Effector memory CD8-positive, alpha-beta T cell (primary cell): Measurements from ENCODE around the gene FMNL3.
A peak's percentile ranks its signal among the peaks of the same experiment; 100 is the strongest.
"Not testable (repeated sequence)": the region's sequence is repeated elsewhere in the genome, so short reads cannot be mapped to it uniquely, and the experiment has no call there.

ENCODE experiments used
- ATAC-seq: fragments of 150-1000 bp; cut with Tn5 transposase; replicated peaks from 2 replicates; pipeline ENCODE4 v1.10.0; 2021; ENCODE audit warnings: mild to moderate bottlenecking, moderate library complexity
- DNase-seq, 3 experiments: peaks; one replicate each; pipeline ENCODE4 v3.0.0; 2021
- H3K27ac Mint-ChIP-seq, 2 donors: one replicate each; pipeline ENCODE4 v1.8.0; 2022; ENCODE audit warnings: mild to moderate bottlenecking in 2 of 2, mixed read lengths in 2 of 2, moderate library complexity in 2 of 2
- H3K27me3 Mint-ChIP-seq, 2 donors: one replicate each; pipeline ENCODE4 v1.8.0; 2022; ENCODE audit warnings: mixed read lengths in 2 of 2
- H3K36me3 Mint-ChIP-seq: one replicate; pipeline ENCODE4 v1.8.0; 2022; ENCODE audit warnings: mild to moderate bottlenecking, moderate library complexity, mixed read lengths; ENCODE audit not compliant: insufficient read depth
- H3K4me1 Mint-ChIP-seq, 2 donors: one replicate each; pipeline ENCODE4 v1.8.0; 2022; ENCODE audit warnings: low read depth in 2 of 2, mixed read lengths in 2 of 2
- H3K4me3 Mint-ChIP-seq, 2 donors: one replicate each; pipeline ENCODE4 v1.8.0; 2022; ENCODE audit warnings: mild to moderate bottlenecking in 2 of 2, mixed read lengths in 2 of 2, moderate library complexity in 2 of 2
- H3K9me3 Mint-ChIP-seq, 2 donors: one replicate each; pipeline ENCODE4 v1.8.0; 2022; ENCODE audit warnings: mixed read lengths in 2 of 2

Gene FMNL3

GRCh38 chr12:49734900-49735299, 27.7 kb upstream of the FMNL3 start:
- Mint-ChIP-seq H3K27ac (peak overlapping the region in 1 of 2 donors; percentile 29), H3K27me3 (peaks cover 10% of the 10 kb centered on the region in 2 donors), H3K4me3 (peak overlapping the region in 1 of 2 donors; percentile 14)
- not testable (repeated sequence) for H3K4me1 Mint-ChIP-seq, DNase-seq, ATAC-seq, H3K36me3 Mint-ChIP-seq, H3K9me3 Mint-ChIP-seq

GRCh38 chr12:49733219-49734017, 26.2 kb upstream of the FMNL3 start:
- Mint-ChIP-seq H3K27ac (no peak overlapping the region), H3K27me3 (peaks cover 10% of the 10 kb centered on the region in 2 donors), H3K9me3 (peaks cover 1 to 5% of the 10 kb centered on the region in 2 donors), H3K4me1 (peaks cover 0 to 6% of the 10 kb centered on the region in 2 donors), H3K36me3 (no peaks in the 10 kb centered on the region), H3K4me3 (no peak overlapping the region)
- ATAC-seq (no peak), DNase-seq (no peak)

DNA sequence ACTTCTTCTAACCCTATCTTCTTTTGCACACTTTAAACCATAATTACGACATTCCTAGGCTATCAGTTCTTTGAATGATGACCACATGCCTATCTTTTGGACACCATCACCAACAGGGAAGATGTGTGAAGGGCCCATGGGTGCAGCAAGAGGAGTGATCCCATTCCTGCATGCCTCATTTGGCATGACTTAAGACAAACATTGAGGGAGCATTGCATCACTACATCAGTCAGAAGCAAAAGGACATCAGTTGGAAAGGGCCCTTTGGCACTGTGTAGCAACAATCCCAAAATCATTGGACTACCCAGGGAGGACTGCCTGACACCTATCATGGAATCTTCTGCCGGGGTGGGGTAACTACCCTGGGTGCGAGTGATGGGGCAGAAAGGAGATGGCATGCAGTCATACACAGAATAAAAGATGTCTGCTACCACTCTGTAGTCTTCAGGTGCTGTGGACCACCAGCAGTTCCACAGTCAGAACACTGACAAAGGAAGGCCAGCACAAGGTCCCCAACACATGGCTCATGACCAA, 23.4 kb upstream of the FMNL3 start:
- Mint-ChIP-seq H3K9me3 (peaks cover 1 to 5% of the 10 kb centered on the region in 2 donors), H3K4me1 (peaks cover 0 to 6% of the 10 kb centered on the region in 2 donors), H3K27ac (no peak overlapping the region), H3K36me3 (no peaks in the 10 kb centered on the region), H3K4me3 (no peak overlapping the region), H3K27me3 (peaks cover 16 to 18% of the 10 kb centered on the region in 2 donors)
- DNase-seq (no peak), ATAC-seq (no peak)

DNA sequence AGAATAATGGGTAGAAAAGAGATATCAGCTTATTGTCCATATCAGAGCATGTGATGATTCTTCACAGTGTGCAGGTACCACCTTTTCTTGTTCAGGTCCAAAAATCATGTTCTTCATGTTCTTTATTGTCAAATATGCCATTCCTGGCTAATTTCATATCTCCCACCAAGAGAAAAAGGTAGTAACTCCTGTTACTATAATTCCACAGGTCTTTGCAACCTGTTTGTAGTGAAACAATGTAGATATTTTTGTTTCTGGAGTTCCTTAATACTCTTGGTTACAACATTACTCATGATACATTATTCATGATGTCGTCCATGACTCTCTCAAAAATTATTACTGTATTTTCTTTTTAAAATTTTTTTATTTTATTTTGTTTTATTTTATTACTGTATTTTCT, 22.8 kb upstream of the FMNL3 start:
- Mint-ChIP-seq H3K4me3 (no peak overlapping the region), H3K9me3 (peaks cover 0 to 4% of the 10 kb centered on the region in 2 donors), H3K27me3 (peaks cover 10 to 16% of the 10 kb centered on the region in 2 donors), H3K27ac (no peak overlapping the region), H3K4me1 (peaks cover 0 to 3% of the 10 kb centered on the region in 2 donors), H3K36me3 (no peaks in the 10 kb centered on the region)
- DNase-seq = no peak
- ATAC-seq = no peak

- Mint-ChIP-seq H3K4me3 (no peak overlapping the region), H3K27ac (no peak overlapping the region), H3K9me3 (no peaks in the 10 kb centered on the region), H3K27me3 (peaks cover 20 to 25% of the 10 kb centered on the region in 2 donors), H3K4me1 (no peaks in the 10 kb centered on the region), H3K36me3 (no peaks in the 10 kb centered on the region)
- no peak for ATAC-seq
- no peak for DNase-seq
Observed at GRCh38 chr12:49728446-49728845, 21.2 kb upstream of the FMNL3 start.

- not testable (repeated sequence) for DNase-seq, H3K27ac Mint-ChIP-seq, H3K9me3 Mint-ChIP-seq, H3K4me1 Mint-ChIP-seq, ATAC-seq, H3K4me3 Mint-ChIP-seq, H3K36me3 Mint-ChIP-seq
- peaks cover 16 to 17% of the 10 kb centered on the region in 2 donors for H3K27me3 Mint-ChIP-seq
Observed at GRCh38 chr12:49721355-49721754, 14.2 kb upstream of the FMNL3 start.

- H3K4me1 Mint-ChIP-seq = no peaks in the 10 kb centered on the region
- peaks cover 2% of the 10 kb centered on the region for H3K36me3 Mint-ChIP-seq
- no peak overlapping the region for H3K4me3 Mint-ChIP-seq
- no peaks in the 10 kb centered on the region for H3K9me3 Mint-ChIP-seq
- no peak overlapping the region for H3K27ac Mint-ChIP-seq
- ATAC-seq (peak; percentile 40), DNase-seq (no peak)
- peaks cover 18 to 19% of the 10 kb centered on the region in 2 donors for H3K27me3 Mint-ChIP-seq
Observed at GRCh38 chr12:49720214-49720613, 13.0 kb upstream of the FMNL3 start.

GRCh38 chr12:49717800-49718199, 10.6 kb upstream of the FMNL3 start:
- H3K4me3 Mint-ChIP-seq, ATAC-seq, H3K4me1 Mint-ChIP-seq, H3K9me3 Mint-ChIP-seq, H3K36me3 Mint-ChIP-seq, DNase-seq: not testable (repeated sequence)
- peaks cover 17 to 21% of the 10 kb centered on the region in 2 donors for H3K27me3 Mint-ChIP-seq
- H3K27ac Mint-ChIP-seq = peak overlapping the region in 1 of 2 donors; percentile 36

- no peak for ATAC-seq
- Mint-ChIP-seq H3K9me3 (no peaks in the 10 kb centered on the region), H3K4me3 (no peak overlapping the region)
Observed at GRCh38 chr12:49716553-49716952, 9.3 kb upstream of the FMNL3 start.

DNA sequence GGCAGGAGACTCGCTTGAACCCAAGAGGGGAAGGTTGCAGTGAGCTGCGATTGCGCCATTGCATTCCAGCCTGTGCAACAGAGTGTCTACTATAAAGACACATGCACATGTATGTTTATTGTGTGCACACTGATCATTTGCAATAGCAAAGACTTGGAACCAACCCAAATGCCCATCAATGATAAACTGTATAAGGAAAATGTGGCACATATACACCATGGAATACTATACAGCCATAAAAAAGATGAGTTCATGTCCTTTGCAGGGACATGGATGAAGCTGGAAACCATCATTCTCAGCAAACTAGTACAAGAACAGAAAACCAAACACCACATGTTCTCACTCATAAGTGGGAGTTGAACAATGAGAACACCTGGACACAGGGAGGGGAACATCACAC, 6.7 kb upstream of the FMNL3 start:
- H3K9me3 Mint-ChIP-seq, H3K27ac Mint-ChIP-seq, H3K4me3 Mint-ChIP-seq, ATAC-seq, H3K4me1 Mint-ChIP-seq, DNase-seq, H3K36me3 Mint-ChIP-seq: not testable (repeated sequence)
- peaks cover 25 to 36% of the 10 kb centered on the region in 2 donors for H3K27me3 Mint-ChIP-seq

More at GRCh38 chr12:49716553-49716952, 9.3 kb upstream of the FMNL3 start:
- H3K27me3 Mint-ChIP-seq = peaks cover 25 to 28% of the 10 kb centered on the region in 2 donors
- peaks cover 2% of the 10 kb centered on the region for H3K36me3 Mint-ChIP-seq
- no peaks in the 10 kb centered on the region for H3K4me1 Mint-ChIP-seq
- DNase-seq = no peak
- H3K27ac Mint-ChIP-seq = no peak overlapping the region

DNA sequence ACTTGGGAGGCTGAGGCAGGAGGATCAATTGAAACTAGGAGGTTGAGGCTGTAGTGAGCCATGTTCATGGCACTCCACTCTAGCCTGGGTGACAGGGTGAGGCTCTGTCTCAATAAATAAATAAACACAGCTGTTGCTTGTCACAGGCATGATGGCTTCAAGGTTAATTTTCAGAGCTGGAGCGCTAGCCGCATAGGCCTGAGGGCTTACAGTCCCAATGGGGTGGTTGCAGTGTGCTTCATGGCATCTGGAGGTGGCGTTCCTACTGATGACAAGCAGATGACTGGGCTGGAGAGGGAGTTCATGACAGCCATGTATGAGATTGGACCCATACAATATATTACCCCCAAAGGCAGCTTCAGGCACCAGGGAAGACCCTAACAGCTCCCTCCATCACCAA, 1.6 kb upstream of the FMNL3 start:
- no peaks in the 10 kb centered on the region for H3K9me3 Mint-ChIP-seq
- H3K27me3 Mint-ChIP-seq = peaks cover 14 to 29% of the 10 kb centered on the region in 2 donors
- H3K4me3 Mint-ChIP-seq = no peak overlapping the region
- H3K27ac Mint-ChIP-seq = no peak overlapping the region
- DNase-seq (no peak), ATAC-seq (no peak)
- H3K4me1 Mint-ChIP-seq = peaks cover 27 to 30% of the 10 kb centered on the region in 2 donors
- H3K36me3 Mint-ChIP-seq = peaks cover 5% of the 10 kb centered on the region

GRCh38 chr12:49707812-49708147, 575 bp upstream of the FMNL3 start:
- peak overlapping the region; percentile 94 for H3K4me3 Mint-ChIP-seq
- H3K9me3 Mint-ChIP-seq = no peaks in the 10 kb centered on the region
- H3K27ac Mint-ChIP-seq = peak overlapping the region; percentile 49 to 83
- ATAC-seq (no peak), DNase-seq (peak in 1 of 3 experiments; percentile 11)
- peaks cover 4 to 19% of the 10 kb centered on the region in 2 donors for H3K27me3 Mint-ChIP-seq
- peaks cover 38 to 41% of the 10 kb centered on the region in 2 donors for H3K4me1 Mint-ChIP-seq
- H3K36me3 Mint-ChIP-seq = peaks cover 5% of the 10 kb centered on the region

DNA sequence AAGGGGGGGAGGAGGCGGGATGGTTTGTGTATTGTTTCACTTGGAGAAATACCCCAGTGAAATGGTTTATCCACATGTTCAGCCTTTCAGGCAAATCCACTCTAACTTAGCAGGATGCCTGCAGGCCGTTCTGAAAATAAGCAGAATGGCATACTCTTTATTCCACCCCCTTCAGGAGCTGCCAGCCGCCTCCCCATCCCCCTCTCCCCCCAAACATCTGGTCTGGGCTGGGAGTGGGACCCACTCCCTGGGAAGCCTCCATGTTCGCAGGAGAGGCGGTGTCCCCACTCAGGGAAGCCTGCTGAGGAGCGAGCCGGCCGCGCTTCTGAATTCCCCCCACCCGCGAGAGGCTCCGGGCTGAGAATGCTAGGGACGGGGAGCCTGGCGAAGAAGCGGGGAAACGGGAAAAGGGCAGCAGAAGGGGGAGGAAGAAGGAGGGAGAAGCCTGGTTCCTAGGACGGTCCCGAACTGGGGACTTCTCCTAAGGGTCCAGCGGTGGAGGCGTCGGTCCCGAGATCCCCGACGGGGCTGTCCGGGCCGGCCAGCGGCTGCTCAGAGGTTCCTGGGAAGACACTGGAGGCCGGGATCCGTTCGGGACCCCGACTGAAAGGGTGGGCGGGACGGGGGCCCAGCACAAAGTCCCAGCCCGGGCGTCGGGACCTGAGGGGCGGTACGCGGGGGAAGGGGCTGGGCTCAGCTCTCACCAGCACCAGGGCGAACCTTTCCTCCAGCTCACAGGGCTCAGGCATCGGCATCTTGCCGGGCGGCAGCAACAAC, 666 bp downstream of the FMNL3 start:
- peak in 2 of 3 experiments; percentile 5 to 20 for DNase-seq
- peaks cover 5% of the 10 kb centered on the region for H3K36me3 Mint-ChIP-seq
- no peaks in the 10 kb centered on the region for H3K9me3 Mint-ChIP-seq
- ATAC-seq = peak; percentile 21
- peaks cover 0 to 8% of the 10 kb centered on the region in 2 donors for H3K27me3 Mint-ChIP-seq
- H3K4me3 Mint-ChIP-seq = peak overlapping the region; percentile 94
- H3K27ac Mint-ChIP-seq = peak overlapping the region; percentile 83 to 88
- peaks cover 43 to 51% of the 10 kb centered on the region in 2 donors for H3K4me1 Mint-ChIP-seq
